OCI-LY1 (cell line): Measurements from ENCODE around the gene AJM1.

Source experiments
- H2AFZ ChIP-seq: fragments of 200-600 bp; sonication (generic), shearing (Covaris generic); 2 replicates; pipeline ENCODE4 v1.6.0; 2014; ENCODE audit warnings: antibody characterized with exemption, mild to moderate bottlenecking, low read length
- H3F3A ChIP-seq: fragments of 200-600 bp; sonication (generic), shearing (Covaris generic); 2 replicates; pipeline ENCODE4 v1.6.0; 2014; ENCODE audit warnings: mild to moderate bottlenecking, antibody characterized with exemption, low read length, moderate library complexity; ENCODE audit not compliant: insufficient read depth
- H3K27ac ChIP-seq: fragments of 200-600 bp; sonication (generic); 2 replicates; pipeline ENCODE4 v1.5.1; 2014; ENCODE audit warnings: low read length, mixed run types, mild to moderate bottlenecking, low read depth; ENCODE audit not compliant: poor library complexity, severe bottlenecking
- H3K27me3 ChIP-seq: fragments of 200-600 bp; sonication (generic); 2 replicates; pipeline ENCODE4 v1.6.0; 2014; ENCODE audit warnings: antibody characterized with exemption, mild to moderate bottlenecking, low read length, moderate library complexity; ENCODE audit not compliant: insufficient read depth
- H3K36me3 ChIP-seq: fragments of 200-600 bp; sonication (generic); 2 replicates; pipeline ENCODE4 v1.6.1; 2014; ENCODE audit warnings: mild to moderate bottlenecking, antibody characterized with exemption, low read length, moderate library complexity, mixed read lengths; ENCODE audit not compliant: insufficient read depth
- H3K4me1 ChIP-seq: fragments of 200-600 bp; sonication (generic); 2 replicates; pipeline ENCODE4 v1.5.1; 2014; ENCODE audit warnings: mild to moderate bottlenecking, low read length, moderate library complexity; ENCODE audit not compliant: insufficient read depth, severe bottlenecking
- H3K4me2 ChIP-seq: fragments of 200-600 bp; sonication (generic), shearing (Covaris generic); 2 replicates; pipeline ENCODE4 v1.6.1; 2014; ENCODE audit warnings: low read length
- H3K4me3 ChIP-seq: fragments of 200-600 bp; sonication (generic); 2 replicates; pipeline ENCODE4 v1.5.1; 2014; ENCODE audit warnings: low read length, low read depth, mild to moderate bottlenecking, mixed read lengths; ENCODE audit not compliant: poor library complexity, severe bottlenecking
- H3K79me2 ChIP-seq: fragments of 200-600 bp; shearing (Covaris generic); 2 replicates; pipeline ENCODE4 v1.6.1; 2016; ENCODE audit warnings: mixed run types, low read length, mixed read lengths; ENCODE audit not compliant: insufficient read depth
- H3K9ac ChIP-seq: fragments of 200-600 bp; sonication (generic), shearing (Covaris generic); 2 replicates; pipeline ENCODE4 v1.6.1; 2014; ENCODE audit warnings: mild to moderate bottlenecking, low read length, mixed read lengths
- H3K9me2 ChIP-seq: fragments of 200-600 bp; sonication (generic), shearing (Covaris generic); 2 replicates; pipeline ENCODE4 v1.6.1; 2014; ENCODE audit warnings: low read depth, mild to moderate bottlenecking, low read length, mixed read lengths
- H3K9me3 ChIP-seq: fragments of 200-600 bp; shearing (Covaris generic); 2 replicates; pipeline ENCODE4 v1.6.1; 2014; ENCODE audit warnings: low read length, mixed read lengths
- H4K20me1 ChIP-seq: fragments of 200-600 bp; sonication (generic), shearing (Covaris generic); 2 replicates; pipeline ENCODE4 v1.6.0; 2016; ENCODE audit warnings: mild to moderate bottlenecking, low read length; ENCODE audit not compliant: insufficient read depth
- CTCF ChIP-seq: fragments of 200-600 bp; sonication (generic), shearing (Covaris generic); IDR thresholded peaks from 2 replicates; pipeline ENCODE4 v1.5.1; 2017; ENCODE audit warnings: mild to moderate bottlenecking, antibody characterized with exemption, low read length, moderate library complexity, mixed read lengths
- EZH2 ChIP-seq: fragments of 200-600 bp; sonication (generic), shearing (Covaris generic); IDR thresholded peaks from 2 replicates; pipeline ENCODE4 v1.8.0; 2017; ENCODE audit warnings: borderline replicate concordance, mixed run types, mild to moderate bottlenecking, antibody characterized with exemption, low read length, moderate library complexity, mixed read lengths

AJM1 gene

GRCh38 chr9:136876476-136876875 lies 34.2 kb downstream of the AJM1 start:
- H3K9me3 ChIP-seq = peaks cover 3% of the 10 kb centered on the region; the same call in 1 of the 2 replicates
- no peaks in the 10 kb centered on the region for H3K9me2 ChIP-seq
- H3K27me3 ChIP-seq = 0 out of 2 replicates have a peak, but pooled peaks cover 6% of the 10 kb centered on the region
- no peaks in the 10 kb centered on the region for H3F3A ChIP-seq
- H4K20me1 ChIP-seq = no peaks in the 10 kb centered on the region
- H3K36me3 ChIP-seq = no peaks in the 10 kb centered on the region
- no peak overlapping the region for H3K9ac ChIP-seq
- no peak overlapping the region for H3K27ac ChIP-seq
- no peak for TF ChIP-seq CTCF
- no peak overlapping the region for H2AFZ ChIP-seq
- no peaks in the 10 kb centered on the region for H3K4me1 ChIP-seq
- no peak overlapping the region for H3K4me3 ChIP-seq
- no peaks in the 10 kb centered on the region for H3K79me2 ChIP-seq
- H3K4me2 ChIP-seq = no peak overlapping the region

- Histone ChIP-seq H3K9me3 (no peaks in the 10 kb centered on the region), H4K20me1 (no peaks in the 10 kb centered on the region), H3K27me3 (0 out of 2 replicates have a peak, but pooled peaks cover 6% of the 10 kb centered on the region), H3K27ac (no peak overlapping the region), H3F3A (no peaks in the 10 kb centered on the region), H2AFZ (no peak overlapping the region), H3K4me1 (peaks cover 9% of the 10 kb centered on the region), H3K4me3 (no peak overlapping the region), H3K9ac (no peak overlapping the region), H3K4me2 (no peak overlapping the region), H3K36me3 (no peaks in the 10 kb centered on the region), H3K9me2 (no peaks in the 10 kb centered on the region), H3K79me2 (no peaks in the 10 kb centered on the region)
- TF ChIP-seq CTCF = no peak
- TF ChIP-seq EZH2 = no peak
Observed at GRCh38 chr9:136880651-136881050, 38.4 kb downstream of the AJM1 start.

- H3K4me2 ChIP-seq = no peak overlapping the region
- H3F3A ChIP-seq = no peaks in the 10 kb centered on the region
- H3K4me3 ChIP-seq = no peak overlapping the region
- peaks cover 9% of the 10 kb centered on the region for H3K4me1 ChIP-seq
- no peak for TF ChIP-seq CTCF
- no peak for TF ChIP-seq EZH2
- H3K9me3 ChIP-seq = no peaks in the 10 kb centered on the region
- no peaks in the 10 kb centered on the region for H3K79me2 ChIP-seq
- no peaks in the 10 kb centered on the region for H3K9me2 ChIP-seq
- no peak overlapping the region for H2AFZ ChIP-seq
- H4K20me1 ChIP-seq = no peaks in the 10 kb centered on the region
- H3K27me3 ChIP-seq = 0 out of 2 replicates have a peak, but pooled peaks cover under 1% of the 10 kb centered on the region
- H3K9ac ChIP-seq = no peak overlapping the region
- H3K36me3 ChIP-seq = no peaks in the 10 kb centered on the region
- H3K27ac ChIP-seq = no peak overlapping the region
Observed at GRCh38 chr9:136881691-136882108, 39.4 kb downstream of the AJM1 start.
